HepG2 (cell line): ENCODE data around the gene LY6G5B.

Experiments used
- RFX5 ChIP-seq: IDR thresholded peaks from 2 replicates; pipeline ENCODE4 v1.6.1; 2011; ENCODE audit warnings: low read depth, low read length, improper control_type of control experiment
- TAF1 ChIP-seq: sonication (generic); formaldehyde crosslinking; IDR thresholded peaks from 2 replicates; pipeline ENCODE4 v1.4.0; 2020; ENCODE audit warnings: missing genetic modification reagents
- TF ChIP-seq, protein P1 (sequence below): sonication (generic); formaldehyde crosslinking; IDR thresholded peaks from 2 replicates; pipeline ENCODE4 v1.4.0; 2020; ENCODE audit warnings: low read depth, missing genetic modification reagents
- TF ChIP-seq, protein P2 (sequence below): sonication (generic); formaldehyde crosslinking; IDR thresholded peaks from 2 replicates; pipeline ENCODE4 v1.5.0; 2020; ENCODE audit warnings: mild to moderate bottlenecking, missing genetic modification reagents, moderate library complexity
- TF ChIP-seq, protein P3 (sequence below), 2 experiments: fragments of 450-650 bp in 1 of 2; sonication (generic) in 1 of 2; formaldehyde crosslinking in 1 of 2; IDR thresholded peaks; 2 replicates each; pipeline versions ENCODE4 v1.6.1 to v1.8.0; 2016 to 2022; ENCODE audit warnings: antibody characterized with exemption in 1 of 2, mild to moderate bottlenecking in 1 of 2, missing genetic modification reagents in 1 of 2

DNA sequence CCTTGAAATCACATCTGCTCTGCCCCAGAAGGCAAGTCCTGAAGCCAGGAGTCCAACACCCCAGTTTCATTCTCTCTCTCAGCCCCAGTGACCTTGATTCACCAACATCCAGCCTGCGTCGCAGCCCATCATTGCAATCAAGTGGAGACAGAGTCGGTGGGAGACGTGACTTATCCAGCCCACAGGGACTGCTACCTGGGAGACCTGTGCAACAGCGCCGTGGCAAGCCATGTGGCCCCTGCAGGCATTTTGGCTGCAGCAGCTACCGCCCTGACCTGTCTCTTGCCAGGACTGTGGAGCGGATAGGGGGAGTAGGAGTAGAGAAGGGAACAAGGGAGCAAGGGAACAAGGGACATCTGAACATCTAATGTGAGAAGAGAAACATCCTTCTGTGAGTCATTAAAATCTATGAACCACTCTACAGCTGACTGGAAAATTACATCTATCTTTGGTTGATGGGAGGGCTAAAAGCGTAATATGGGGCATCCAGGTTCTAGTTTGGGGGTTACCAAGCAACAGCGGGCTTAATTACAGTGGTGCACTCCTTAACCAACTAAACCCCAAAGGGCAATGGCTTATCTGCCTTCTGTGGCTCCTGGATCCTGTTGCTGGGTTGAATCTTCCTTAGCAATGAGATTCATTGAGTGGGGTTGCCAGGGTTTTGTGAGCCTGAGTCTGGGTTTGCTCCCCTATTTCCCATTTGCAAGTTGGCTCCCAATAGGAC, 47.9 kb downstream of the LY6G5B start:
- no peak for TF ChIP-seq TAF1
- no peak for TF ChIP-seq RFX5
- TF ChIP-seq, protein P1, sequence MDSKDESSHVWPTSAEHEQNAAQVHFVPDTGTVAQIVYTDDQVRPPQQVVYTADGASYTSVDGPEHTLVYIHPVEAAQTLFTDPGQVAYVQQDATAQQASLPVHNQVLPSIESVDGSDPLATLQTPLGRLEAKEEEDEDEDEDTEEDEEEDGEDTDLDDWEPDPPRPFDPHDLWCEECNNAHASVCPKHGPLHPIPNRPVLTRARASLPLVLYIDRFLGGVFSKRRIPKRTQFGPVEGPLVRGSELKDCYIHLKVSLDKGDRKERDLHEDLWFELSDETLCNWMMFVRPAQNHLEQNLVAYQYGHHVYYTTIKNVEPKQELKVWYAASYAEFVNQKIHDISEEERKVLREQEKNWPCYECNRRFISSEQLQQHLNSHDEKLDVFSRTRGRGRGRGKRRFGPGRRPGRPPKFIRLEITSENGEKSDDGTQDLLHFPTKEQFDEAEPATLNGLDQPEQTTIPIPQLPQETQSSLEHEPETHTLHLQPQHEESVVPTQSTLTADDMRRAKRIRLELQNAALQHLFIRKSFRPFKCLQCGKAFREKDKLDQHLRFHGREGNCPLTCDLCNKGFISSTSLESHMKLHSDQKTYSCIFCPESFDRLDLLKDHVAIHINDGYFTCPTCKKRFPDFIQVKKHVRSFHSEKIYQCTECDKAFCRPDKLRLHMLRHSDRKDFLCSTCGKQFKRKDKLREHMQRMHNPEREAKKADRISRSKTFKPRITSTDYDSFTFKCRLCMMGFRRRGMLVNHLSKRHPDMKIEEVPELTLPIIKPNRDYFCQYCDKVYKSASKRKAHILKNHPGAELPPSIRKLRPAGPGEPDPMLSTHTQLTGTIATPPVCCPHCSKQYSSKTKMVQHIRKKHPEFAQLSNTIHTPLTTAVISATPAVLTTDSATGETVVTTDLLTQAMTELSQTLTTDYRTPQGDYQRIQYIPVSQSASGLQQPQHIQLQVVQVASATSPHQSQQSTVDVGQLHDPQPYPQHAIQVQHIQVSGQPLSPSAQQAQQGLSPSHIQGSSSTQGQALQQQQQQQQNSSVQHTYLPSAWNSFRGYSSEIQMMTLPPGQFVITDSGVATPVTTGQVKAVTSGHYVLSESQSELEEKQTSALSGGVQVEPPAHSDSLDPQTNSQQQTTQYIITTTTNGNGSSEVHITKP (CRISPR knock-in tag), result peak; percentile 50; the same call in 1 of the 2 replicates
- TF ChIP-seq, protein P2, sequence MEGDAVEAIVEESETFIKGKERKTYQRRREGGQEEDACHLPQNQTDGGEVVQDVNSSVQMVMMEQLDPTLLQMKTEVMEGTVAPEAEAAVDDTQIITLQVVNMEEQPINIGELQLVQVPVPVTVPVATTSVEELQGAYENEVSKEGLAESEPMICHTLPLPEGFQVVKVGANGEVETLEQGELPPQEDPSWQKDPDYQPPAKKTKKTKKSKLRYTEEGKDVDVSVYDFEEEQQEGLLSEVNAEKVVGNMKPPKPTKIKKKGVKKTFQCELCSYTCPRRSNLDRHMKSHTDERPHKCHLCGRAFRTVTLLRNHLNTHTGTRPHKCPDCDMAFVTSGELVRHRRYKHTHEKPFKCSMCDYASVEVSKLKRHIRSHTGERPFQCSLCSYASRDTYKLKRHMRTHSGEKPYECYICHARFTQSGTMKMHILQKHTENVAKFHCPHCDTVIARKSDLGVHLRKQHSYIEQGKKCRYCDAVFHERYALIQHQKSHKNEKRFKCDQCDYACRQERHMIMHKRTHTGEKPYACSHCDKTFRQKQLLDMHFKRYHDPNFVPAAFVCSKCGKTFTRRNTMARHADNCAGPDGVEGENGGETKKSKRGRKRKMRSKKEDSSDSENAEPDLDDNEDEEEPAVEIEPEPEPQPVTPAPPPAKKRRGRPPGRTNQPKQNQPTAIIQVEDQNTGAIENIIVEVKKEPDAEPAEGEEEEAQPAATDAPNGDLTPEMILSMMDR (CRISPR knock-in tag), result peak; percentile 83
- TF ChIP-seq, protein P3, sequence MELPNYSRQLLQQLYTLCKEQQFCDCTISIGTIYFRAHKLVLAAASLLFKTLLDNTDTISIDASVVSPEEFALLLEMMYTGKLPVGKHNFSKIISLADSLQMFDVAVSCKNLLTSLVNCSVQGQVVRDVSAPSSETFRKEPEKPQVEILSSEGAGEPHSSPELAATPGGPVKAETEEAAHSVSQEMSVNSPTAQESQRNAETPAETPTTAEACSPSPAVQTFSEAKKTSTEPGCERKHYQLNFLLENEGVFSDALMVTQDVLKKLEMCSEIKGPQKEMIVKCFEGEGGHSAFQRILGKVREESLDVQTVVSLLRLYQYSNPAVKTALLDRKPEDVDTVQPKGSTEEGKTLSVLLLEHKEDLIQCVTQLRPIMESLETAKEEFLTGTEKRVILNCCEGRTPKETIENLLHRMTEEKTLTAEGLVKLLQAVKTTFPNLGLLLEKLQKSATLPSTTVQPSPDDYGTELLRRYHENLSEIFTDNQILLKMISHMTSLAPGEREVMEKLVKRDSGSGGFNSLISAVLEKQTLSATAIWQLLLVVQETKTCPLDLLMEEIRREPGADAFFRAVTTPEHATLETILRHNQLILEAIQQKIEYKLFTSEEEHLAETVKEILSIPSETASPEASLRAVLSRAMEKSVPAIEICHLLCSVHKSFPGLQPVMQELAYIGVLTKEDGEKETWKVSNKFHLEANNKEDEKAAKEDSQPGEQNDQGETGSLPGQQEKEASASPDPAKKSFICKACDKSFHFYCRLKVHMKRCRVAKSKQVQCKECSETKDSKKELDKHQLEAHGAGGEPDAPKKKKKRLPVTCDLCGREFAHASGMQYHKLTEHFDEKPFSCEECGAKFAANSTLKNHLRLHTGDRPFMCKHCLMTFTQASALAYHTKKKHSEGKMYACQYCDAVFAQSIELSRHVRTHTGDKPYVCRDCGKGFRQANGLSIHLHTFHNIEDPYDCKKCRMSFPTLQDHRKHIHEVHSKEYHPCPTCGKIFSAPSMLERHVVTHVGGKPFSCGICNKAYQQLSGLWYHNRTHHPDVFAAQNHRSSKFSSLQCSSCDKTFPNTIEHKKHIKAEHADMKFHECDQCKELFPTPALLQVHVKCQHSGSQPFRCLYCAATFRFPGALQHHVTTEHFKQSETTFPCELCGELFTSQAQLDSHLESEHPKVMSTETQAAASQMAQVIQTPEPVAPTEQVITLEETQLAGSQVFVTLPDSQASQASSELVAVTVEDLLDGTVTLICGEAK (IDR thresholded peaks at IDR 0.05), result no peak
- TF ChIP-seq, protein P3 (CRISPR knock-in tag; IDR thresholded peaks at IDR 0.05), result no peak
